ENCODE data around the gene KIAA1549.

The KIAA1549 gene

DNA sequence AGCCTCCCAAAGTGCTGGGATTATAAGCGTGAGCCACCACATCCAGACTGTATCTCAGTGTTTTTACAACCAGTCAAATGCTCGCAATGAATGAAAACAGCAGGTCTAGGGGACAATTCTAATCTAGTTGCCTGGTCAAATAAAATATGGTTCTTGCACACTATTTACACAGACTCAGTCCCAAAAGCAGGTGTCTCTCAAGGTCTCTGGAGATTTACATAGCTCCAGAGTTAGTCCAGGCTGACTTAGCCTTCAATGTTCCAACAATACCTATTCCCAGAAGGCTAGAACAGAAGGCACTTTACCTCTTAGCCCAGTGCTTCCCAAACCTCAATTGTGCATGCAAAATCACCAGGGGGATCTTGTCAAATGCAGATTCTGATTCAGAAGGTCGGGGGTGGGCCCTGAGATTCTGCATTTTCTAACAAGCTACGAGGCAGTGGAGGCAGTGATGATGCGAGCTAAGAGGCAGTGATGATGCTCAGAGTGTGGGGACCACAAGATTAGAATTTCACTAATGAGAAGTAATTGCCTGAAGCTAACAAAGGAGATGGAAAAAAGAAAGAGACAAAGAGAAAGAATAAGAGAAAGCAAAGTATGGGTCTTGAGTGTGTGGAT is 6.4 kb downstream of the KIAA1549 start:
- FAIRE-seq: no peak

DNA sequence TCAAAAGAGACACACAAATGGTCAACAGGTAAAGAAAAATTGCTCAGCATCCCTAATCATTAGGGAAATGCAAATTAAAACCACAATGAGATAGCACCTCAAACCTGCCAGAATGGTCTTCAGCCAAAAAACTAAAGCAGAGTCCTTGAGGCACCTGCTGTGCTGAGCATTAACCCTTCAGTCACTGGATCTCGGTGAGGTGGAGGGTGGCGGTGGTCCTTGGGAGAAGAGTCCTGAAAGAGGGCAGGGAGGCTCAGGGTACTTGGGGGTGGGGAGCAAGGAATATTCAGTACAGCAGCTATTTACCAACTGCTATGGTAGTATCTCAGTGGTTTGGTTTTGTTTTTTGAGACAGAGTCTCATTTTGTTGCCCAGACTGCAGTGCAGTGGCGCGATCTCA is 7.1 kb downstream of the KIAA1549 start:
- FAIRE-seq: no peak

- no peak for FAIRE-seq
These were observed 10.2 kb downstream of the KIAA1549 start for GRCh38 chr7:138970952-138971351.

GRCh38 chr7:138970446-138970845 is 10.7 kb downstream of the KIAA1549 start:
- FAIRE-seq: no peak

- FAIRE-seq: no peak
These were observed 14.0 kb downstream of the KIAA1549 start for GRCh38 chr7:138967159-138967558.

GRCh38 chr7:138964624-138965436 is 16.4 kb downstream of the KIAA1549 start:
- no peak for FAIRE-seq

DNA sequence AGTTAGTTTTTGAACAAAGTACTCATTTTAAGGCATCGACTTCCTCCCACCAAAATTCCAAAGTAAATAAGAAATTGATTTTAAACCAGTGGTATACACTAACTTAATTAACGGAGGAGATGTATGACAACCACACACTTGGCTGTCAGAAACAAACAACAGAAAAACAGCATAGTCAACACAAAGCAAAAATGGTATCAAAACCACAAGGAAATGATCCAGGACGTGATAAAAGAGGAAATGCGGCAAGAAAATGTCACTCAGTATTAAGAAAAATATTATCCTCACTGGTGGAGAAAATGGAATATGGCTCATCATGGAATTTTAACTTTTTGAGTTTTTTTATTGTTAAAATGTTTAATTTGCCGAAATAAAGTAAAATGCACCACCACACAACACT is 17.5 kb downstream of the KIAA1549 start:
- FAIRE-seq: no peak

DNA sequence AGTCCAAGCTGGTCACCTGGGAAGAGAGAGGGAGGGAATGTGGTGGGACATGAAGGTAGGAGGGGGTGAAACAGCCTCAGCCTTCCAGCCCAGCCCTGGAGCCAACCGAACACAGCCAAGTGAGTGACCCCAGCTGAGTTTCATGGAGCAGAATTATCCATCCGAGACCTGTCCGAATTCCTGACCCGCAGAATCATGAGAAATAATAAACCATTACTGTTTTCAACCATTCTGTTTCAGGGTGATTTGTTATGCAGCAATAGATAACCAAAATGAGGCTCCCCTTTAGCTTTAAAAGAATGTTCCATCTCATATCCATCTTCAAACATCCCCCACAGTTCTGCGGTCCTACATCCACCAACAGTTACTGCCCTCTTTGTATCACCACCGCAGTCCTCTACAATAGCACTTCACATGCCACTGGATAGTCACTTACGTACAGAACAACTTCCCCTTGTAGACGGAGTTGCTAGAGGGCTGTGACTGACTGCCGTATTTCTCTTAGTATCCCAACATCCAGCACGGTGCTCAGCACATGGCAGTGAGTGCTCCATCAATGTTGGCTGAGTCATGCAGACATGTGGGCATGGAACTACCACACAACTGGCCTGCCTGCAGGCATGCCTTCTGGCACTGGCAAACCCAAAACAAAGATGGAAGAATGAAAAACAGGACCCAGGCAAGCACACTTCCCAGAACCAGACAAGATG is 18.5 kb downstream of the KIAA1549 start:
- no peak for FAIRE-seq

- FAIRE-seq: no peak
These were observed 20.0 kb downstream of the KIAA1549 start for GRCh38 chr7:138961159-138961558.

GRCh38 chr7:138958391-138958956 is 22.7 kb downstream of the KIAA1549 start:
- peak; percentile 91 for FAIRE-seq

GRCh38 chr7:138957753-138958390 is 23.3 kb downstream of the KIAA1549 start:
- FAIRE-seq: no peak

DNA sequence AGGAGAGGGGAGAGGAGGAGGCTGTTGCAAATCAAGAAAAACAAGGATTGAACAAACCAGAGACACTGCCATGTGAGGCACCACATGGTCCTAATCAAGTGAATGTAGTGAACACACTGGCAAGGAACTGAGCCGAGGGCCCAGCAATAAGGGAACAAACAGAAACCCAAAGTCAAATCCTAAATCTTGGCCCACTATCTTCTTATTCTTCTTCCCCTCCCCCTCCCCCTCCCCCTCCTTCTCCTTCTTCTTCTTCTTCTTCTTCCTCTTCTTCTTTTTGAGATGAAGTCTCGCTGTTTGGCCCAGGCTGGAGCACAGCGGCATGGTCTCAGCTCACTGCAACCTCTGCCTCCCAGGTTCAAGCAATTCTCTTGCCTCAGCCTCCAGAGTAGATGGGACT is 24.0 kb downstream of the KIAA1549 start:
- FAIRE-seq: no peak

- FAIRE-seq: no peak
These were observed 26.4 kb downstream of the KIAA1549 start for GRCh38 chr7:138954545-138955475.

DNA sequence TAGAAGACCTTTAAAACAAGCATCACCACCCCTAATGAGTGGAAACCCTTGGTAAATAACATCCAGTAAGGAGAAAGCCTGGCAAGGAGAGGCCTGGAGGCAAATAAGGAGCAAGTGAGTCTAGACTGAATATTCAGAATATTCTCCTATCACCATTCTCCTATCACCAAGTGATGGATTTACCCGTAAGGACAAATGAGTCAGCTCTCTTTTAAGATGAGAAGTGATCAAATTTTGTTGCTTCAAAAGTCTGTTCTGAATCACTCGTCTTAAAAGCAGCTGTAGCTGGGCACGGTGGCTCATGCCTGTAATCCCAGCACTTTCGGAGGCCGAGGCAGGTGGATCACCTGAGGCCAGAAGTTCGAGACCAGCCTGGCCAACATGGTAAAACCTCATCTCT is 28.4 kb downstream of the KIAA1549 start:
- no peak for FAIRE-seq

GRCh38 chr7:138951953-138952352 is 29.2 kb downstream of the KIAA1549 start:
- no peak for FAIRE-seq

DNA sequence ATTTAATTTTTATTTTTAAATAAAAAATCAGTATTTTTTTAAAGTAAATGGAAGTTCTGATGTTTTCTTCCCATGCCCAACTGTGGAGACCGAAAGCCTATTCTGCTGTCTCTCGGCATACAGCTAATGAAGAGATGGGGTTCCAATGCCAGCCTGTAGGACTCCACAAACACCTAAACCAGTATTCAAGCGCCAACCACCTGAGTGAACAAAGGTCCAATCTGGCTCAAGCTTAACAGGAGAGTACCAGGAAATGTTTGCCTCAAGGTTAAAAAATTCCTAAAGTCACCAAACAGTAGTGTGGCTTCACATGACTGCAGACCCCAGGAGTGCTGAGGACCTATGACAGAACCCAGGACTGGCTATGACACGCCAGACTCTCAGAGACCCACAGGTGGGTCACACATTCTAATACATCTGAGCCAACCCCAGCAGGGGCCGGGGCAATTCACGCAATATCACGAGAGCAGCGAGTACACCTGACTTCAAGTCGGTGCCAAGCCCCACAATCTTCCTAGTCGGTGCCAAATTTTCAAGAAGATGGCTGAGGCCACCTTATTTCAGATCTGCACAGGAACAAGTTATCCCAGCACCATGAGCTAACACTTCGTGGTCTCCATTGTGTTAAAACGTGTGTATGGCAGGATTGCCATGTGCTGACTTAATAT is 31.6 kb downstream of the KIAA1549 start:
- FAIRE-seq: no peak

DNA sequence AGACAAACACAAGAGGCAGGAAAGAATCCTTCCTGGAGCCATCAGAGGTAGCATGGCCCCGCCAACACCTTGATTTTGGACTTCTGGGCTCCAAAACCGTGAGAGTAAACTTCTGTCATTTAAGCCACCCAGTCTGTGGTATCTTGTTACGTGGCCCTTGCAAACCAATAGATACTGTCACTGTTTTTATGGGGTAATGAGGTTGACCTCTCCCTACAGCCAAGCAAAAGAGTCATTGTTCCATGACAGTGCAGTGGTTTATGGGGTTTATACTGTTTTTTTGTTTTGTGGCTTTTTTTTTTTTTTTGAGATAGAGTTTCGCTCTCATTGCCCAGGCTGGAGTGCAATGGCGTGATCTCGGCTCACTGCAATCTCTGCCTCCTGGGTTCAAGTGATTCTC is 32.8 kb downstream of the KIAA1549 start:
- no peak for FAIRE-seq

DNA sequence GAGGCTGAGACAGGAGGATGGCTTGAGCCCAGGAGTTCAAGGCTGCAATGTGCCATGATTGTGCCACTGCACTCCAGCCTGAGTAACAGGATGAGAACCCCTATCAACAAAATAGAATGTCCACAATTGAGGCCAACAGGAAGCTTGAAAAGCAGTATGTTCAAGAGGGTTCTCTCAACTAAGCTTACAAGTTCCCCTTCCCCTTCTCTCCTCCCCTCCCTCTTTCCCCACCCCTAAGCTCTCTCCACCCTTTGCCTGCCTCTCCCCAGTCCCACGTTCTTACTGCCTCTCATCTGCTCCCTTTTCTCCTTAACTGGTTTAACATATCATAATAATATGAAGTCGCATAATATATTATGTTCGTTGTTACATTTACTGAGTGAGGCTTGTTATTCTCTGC is 35.4 kb downstream of the KIAA1549 start:
- FAIRE-seq: no peak

DNA sequence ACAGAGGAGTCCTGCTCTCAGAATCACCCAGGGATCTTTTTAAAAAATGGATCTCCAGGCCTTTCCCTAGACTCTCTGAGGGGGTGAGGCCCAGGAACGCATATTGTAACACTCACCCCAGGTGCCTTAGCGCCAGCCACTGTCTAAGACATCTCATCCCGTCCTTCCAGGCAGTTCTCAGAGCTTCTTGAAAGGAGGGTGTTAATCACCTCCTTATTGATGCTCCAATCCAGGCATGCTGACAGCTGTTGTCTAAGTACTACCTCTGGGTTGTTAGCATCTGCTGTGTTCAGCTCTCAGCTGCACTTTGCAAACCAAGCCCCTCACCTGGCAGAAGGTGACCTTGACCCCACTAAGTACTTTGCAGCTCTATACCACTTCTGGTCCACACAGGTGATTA is 36.0 kb downstream of the KIAA1549 start:
- FAIRE-seq: no peak

DNA sequence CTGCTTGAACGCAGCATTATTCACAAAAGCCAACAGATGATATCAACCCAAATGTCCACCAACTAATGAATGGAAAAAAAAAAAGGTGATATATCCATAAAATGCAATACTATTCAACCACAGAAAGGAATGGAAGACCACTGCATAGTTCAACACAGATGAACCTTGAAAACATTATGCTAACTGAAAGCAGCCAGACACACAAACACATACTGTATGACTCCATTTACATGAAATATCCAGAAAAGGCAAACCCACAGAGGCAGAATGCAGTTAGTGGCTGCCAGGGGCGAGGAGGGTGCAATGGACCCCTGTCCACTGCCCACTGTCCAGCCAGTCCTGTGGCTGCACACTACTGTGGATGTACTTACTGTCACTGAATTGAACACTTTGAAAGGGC is 36.6 kb downstream of the KIAA1549 start:
- FAIRE-seq: no peak

DNA sequence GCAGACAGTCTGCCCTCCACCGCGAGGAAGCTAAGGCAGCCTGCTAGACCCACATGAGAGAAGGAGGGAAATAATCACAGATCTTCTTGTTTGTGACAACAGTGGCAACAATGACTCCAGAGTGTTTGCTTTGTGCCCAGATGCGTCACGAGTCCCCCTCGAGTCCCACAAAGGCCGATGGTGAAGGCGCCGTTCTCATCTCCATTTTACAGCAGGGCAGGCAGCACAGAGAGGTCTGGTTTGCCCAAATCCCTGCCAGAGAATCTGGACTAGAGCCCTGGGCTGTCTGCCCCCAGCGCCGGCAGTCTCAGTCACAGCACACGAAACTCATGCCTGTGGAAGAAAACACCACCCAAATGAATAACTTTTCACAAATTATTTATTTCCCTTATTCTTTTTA is 38.1 kb downstream of the KIAA1549 start:
- FAIRE-seq: no peak
